NK-92 (cell line): Measurements from ENCODE around the gene ZNF444.
"Not testable (repeated sequence)": the region's sequence is repeated elsewhere in the genome, so short reads cannot be mapped to it uniquely, and the experiment has no call there.

Source experiments
- DNase-seq: peaks from one replicate; lab custom pipeline; 2025; ENCODE audit not compliant: unreplicated experiment; lab: John Stamatoyannopoulos, UW

ZNF444 gene

DNA sequence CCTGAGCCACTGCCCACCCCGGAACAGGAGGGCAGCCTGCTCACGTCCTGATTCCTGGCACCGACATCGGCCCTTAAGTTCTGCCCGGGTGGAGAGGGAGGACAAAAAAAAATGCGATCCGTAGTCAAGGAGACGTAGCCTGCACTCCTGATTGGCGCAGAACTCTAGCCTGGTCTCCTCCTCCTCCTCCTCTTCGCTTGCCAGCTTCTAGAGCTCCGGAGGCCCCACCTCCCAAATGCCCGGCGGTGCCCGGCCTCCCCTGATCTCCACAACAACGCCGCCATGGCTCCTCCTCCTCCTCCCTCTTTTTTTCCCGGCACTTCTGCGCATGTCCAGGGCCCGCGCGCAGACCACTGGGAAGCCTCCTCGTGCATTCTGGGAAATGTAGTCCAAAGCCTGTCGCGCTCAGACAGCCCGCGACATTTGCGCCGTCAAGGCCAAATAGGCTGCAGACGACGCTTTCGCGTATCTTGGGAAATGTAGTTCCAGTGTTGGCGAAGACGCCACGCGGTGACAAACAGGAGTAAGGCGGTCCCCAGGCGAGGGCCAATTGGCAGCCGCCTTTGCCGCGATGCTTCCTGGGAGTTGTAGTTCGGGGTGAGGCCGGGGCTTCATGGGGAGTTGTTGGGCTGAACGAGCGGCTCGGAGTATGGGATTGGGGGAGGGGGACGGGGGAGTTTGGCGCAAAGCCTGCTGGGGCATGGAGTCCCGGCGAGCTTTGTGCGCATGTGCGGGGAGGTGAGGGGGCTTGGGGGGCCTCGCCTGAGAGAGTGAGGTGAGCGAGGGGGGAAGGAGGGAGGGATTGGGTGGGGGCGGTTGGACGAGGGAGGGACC is at the start of gene ZNF444:
ZNF444 (plus strand) TSS at position 705 of the 834 bp plus-strand sequence. CDS start 5,625 bp downstream, outside the sequence.
- DNase-seq, result peak; percentile 98

DNA sequence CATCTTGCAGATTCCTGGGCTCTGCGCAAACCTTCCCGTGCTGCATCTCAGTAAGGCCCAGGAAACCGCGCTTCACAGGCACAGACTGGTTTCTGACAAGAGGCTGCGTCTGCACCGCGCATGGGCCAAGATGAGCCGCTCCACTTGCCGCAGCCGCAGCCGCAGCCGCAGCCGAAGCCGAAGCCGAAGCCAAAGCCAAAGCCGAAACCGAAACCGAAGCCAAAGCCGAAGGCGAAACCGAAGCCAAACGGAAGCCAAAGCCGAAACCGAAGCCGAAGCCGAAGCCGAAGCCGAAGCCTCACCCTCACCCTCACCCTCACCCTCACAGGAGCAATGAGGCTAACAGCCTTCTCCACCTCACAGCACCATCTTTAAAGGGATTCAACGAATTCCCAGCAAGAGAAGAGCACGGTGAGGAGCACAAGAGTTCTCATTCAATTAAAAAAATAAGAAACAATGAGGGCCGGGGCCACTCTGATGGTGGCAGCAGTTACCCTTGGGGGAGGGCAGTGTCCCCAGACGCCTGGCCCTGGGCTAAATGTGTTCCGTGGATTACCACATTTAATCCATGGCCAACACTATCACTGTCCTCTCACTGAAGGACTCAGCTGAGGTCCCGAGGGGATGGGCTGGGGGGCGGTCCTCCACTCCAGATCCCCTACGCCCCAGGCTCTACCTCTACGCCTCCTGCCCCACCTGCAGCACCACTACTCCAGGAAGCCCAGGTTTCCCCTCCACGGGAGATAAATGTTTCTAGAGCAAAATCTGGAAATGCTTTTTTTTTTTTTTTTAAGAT is 49.1 kb upstream of the ZNF444 start:
- DNase-seq, result no peak

DNA sequence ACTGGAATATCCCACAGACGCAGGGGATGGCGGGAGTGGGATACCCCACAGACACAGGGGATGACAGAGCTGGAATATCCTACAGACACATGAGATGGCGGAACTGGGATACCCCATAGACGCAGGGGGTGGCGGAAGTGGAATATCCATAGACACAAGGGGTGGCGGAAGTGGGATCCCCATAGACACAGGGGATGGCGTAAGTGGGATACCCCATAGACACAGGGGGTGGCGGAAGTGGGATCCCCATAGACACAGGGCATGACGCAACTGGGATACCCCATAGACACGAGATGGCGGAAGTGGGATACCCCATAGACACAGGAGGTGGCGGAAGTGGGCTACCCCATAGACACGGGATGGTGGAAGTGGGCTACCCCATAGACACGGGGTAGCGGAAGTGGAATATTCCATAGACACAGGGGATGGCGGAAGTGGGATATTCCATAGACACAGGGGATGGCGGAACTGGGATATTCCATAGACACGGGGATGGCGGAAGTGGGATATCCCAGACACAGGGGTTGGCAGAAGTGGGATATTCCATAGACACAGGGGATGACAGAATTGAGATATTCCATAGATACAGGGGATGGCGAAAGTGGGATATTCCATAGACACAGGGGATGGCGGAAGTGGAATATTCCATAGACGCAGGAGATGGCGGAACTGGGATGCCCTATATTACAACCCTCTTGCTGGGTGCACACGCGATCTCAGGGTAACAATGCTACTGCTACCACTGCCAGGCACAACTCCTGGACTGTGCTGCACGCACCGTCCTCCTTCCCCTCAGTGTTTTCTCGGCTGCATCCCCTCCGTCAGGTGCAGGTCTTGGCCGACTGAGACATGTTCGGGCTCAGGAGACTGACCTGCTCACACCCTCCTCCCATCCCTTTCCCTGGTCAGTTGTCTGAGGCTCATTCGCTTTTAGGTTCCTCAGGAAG is 48.1 kb upstream of the ZNF444 start:
- DNase-seq, result no peak

DNA sequence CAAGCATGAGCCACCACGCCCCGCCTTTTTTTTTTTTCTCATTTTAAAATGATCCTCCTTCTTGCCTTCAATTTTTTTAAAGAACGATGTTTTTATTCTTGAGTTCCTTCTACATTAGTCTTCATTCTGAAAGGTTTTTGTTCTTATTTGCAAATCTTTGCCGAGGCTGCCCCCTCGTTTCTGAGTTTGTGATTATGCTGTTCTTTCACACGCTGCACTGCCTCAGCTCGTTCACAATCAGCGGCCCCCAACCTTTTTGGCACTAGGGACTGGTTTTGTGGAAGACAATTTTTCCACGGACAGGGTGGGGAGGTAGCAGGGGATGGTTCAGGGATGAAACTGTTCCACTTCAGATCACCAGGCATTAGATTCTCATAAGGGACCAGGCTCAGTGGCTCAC is 46.6 kb upstream of the ZNF444 start:
- DNase-seq, result no peak

DNA sequence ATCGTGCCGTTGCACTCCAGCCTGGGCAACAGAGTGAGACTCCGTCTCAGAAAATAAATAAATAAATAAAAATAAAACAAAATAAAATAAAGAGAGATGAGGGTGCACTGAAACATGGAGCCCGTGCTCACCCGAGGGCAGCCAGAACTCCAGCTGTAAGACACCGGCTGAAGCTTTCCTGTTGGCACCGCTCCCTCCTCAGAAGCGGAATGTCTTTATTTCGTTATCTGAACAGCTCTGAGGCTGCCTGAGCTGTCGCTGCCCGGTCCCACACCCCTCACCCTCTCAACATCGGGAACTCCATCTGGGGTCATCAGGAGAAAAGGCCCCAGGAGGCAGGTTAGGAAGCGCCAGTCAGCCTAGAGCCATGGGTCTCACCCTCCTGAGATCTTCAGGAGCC is 44.4 kb upstream of the ZNF444 start:
- DNase-seq, result no peak

DNA sequence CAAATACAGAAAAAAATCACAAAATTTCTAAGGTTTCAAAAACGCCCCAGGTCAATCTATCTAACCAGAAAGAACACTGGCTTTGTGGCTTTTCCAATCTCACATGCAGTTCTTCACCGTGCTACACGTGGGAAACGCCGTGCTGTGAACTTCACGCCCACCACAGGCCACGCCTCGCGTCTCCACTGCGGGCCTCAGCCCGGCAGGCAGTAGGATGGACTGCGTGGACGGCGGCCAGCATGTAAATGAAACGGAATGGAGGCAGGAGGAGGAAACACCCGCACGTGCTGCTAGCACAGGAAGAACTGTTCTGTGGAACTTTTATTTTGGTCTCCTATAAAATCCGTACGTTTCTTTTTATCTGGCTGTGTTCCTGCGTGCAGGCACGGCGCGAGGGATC is 43.8 kb upstream of the ZNF444 start:
- DNase-seq, result no peak

DNA sequence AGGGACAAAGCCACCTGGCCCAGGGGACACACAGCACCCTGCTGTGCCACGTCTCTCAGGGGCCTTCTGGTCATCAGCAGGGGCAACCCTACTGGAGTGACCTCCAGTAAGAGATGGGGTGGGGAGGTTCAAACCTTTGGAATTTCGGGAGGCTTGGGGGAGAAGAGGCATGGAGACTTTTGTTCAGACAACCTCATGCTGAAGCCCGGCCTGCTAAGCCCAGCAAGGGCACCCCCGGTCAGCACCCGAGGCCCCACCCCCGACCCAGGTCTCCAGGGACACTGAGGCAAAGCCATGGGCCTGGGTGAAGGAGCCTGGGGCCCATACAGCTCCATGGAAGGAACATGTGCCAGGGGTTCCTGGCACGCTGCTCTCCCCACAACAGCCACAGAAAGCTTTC is 43.3 kb upstream of the ZNF444 start:
- no peak for DNase-seq

DNA sequence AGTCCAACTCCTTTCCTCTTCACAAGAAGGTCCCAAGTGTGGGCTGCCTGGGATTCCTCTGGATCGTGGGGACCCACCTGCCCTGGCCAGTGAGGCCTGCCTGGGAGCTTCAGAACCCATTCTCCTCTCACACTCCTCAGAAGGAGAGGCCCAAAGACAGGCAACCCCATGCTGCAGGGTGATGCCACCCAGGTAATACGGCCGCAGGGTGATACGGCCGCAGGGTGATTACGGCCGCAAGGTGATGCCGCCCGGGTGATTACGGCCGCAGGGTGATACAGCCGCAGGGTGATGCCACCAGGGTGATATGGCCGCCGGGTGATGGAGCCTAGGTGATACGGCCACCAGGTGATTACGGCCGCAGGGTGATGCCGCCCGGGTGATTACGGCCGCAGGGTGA is 42.9 kb upstream of the ZNF444 start:
- not testable (repeated sequence) for DNase-seq

DNA sequence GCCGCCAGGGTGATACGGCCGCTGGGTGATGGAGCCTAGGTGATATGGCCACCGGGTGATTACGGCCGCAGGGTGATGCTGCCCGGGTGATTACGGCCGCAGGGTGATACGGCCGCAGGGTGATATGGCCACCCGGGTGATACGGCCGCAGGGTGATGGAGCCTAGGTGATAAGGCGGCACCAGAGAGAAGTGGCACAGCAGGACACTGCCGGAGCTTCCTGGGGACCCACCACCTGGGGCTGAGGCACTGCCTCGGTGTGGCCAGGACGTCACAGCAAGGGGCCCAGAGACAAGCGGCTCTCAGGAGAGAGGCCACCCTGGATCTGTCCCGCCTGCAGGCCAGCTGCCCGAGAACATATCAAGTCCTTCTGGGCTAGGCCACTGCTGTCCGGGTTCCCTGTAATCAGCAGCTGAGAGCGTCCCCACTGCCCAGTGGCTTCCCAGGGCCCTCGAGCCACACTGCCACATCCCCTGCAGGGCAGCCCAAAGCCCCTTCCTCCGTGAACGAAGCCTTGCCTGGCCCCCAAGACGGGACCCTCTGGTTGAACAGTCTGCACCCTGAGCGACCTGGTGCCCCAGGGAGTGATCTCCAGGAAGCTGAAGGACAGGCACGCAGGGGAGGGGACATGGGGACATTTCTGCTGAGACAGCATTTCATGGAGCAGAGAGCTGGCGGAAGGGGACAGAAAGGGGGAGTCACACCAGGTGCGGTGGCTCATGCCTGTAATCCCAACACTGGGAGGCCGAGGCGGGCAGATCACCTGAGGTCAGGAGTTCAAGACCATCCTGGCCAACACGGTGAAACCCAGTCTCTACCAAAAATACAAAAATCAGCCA is 42.1 kb upstream of the ZNF444 start:
- DNase-seq, result no peak

DNA sequence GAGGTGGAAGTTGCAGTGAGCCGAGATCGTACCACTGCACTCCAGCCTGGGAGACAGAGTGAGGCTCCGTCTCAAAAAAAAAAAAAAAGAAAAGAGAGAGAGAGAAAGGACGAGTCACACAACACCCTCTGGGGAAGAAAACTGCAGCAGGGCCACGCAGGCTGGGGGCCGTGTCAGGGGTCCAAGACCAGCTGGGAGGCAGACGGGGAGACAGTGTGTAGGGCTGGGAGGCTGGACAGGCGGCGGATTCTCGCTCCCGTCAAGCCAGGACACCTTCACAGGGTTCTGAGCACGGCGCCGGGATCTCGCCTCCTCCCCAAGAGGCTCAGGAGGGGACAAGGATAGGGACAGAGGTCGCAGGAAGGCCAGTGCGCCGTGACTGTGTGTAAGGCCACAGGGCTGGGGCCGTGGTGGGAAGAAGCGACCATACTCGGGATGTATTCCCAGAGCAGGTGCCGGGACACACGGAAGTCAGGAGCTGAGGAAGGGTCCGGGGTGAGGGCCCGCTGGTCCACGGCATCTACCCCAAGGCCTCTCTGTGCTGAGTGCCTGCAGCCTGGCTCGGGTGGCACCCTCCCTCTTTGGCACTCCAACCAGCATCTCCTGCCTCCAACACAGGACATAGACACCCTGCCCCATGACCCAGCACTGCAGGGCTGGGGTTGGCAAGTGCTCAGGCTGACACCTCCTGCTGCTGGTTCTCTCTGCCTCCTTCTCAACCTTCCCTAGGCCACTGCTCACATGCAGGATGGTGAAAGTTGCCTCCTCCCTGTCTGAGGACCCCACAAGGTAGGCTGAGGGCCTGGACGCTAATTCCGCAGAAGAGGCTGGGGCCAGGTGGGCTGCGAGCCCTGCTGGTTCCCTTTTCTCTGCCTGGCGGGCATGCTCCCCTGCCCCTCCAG is 41.2 kb upstream of the ZNF444 start:
- DNase-seq, result no peak

DNA sequence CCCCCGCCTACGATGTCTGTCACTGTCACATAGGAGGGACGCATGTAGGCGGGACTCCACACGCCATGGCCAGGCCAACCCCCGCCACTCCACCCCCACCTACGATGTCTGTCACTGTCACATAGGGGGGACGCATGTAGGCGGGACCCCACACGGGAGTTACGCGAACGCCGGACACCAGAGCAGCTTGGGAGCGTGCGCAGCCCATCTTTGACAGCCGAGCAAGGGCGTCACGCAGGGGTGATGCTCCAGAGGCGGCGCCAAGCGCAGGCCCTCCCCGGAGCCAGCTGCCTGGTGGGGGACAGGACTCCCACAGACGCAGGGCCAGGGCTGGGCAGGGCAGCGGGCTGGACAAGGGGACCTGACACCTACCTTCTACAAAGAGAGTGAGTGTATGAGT is 40.0 kb upstream of the ZNF444 start:
- DNase-seq, result no peak

DNA sequence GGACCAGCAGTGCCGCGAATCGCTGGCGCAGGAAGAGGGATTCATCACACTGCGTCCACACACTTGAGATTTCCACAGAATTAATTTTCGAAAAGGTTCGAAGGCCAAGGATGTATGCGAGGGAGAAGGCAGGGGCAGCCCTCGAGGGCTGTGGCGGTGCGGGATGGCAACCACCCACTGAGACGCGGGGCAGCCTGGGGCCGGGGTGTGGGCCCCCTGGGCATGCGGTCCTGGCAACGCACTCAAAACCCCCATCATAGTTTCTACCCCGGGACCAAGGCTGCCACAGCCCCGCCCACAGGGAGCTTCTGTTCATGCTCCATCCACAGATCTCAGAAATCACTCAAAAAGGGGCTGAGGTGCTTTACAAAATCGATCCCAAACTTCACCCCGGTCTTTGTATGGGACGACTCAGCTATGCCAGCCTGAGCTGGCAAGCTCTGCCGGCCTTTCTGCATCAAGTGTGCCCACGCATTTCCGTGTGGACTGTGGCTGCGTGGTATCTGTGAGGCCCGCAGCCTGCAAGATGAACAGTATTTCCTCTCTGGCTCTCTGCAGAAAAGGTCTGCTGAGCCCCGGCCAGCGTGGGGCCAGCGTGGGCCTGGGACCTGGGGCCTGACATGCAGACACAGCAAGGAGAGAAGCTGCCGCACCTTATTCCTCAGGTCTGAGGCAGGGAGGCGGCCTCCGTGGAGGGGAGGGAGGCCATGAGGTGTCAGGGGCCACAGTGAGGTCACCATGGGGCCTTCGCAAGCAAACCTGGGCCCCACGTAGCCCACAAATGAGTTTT is 39.1 kb upstream of the ZNF444 start:
- no peak for DNase-seq

DNA sequence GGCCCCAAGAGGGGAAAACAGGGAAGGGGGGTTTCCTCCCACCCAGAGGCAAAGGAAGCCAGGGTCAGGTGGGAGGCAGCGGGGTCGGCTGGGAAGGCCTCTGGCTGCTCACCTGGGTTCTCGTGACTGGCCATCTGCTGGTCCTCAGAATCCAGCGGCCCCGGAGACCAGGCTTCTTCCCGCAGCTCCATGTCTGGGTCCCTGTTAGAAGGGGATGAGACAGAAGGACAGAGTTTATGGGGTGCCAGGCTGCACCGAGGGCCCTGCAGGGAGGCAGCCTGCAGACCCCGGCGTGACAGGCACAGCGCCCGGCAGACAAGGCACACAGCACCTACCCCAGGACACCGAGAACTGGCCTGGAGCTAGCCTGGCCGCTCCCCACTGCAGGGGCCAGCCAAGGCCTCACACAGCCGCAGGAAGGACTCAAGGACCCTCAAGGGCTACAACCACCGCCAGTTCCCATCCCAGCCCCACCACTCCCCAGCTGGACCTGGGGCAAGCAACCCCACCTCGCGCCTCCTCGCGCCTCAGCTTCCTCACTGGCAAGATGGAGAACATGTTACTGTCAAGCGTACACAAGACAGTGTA is 38.0 kb upstream of the ZNF444 start:
- no peak for DNase-seq

DNA sequence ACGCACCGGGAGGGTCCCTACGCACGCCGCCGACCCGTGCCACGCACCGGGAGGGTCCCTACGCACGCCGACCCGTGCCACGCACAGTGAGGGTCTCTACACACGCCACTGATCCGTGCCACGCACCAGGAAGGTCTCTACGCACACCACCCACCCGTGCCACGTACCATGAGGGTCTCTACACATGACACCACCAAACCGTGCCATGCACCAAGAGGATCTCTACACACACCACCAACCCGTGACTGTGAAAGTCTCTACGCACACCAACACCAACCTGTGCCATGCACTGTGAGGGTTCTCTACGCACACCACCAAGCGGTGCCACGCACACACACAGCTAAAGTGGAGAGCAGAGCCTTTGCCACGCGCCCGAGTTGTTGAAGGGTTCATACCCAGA is 36.7 kb upstream of the ZNF444 start:
- no peak for DNase-seq

DNA sequence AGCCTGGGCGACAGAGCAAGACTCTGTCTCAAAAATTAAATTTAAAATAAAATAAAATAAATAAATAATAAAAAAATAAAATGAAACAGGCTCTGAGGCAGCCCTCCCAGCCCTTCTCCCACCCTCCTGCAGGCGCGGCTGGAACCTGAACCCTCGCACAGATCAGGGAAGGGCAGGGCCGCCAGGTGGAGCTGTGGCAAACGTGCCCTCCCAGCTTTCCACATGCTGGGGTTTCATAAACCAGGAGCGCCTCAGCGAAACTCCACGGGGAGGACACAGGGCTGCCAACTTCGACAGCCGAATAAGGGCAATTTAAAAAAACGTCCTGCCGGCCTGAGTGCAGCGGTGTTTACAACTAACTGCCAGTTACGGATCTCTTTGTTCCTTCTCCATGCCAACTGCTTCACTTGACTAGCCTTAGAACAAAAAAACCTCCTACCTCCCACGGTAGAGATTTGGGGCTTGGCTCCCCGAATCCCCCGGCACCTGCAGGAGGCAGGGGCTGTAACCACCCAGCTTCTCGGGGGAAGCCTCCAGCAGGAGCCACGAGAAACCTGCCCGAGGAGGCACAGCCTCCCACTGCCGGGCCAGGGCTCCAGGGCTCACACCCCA is 35.9 kb upstream of the ZNF444 start:
- no peak for DNase-seq

DNA sequence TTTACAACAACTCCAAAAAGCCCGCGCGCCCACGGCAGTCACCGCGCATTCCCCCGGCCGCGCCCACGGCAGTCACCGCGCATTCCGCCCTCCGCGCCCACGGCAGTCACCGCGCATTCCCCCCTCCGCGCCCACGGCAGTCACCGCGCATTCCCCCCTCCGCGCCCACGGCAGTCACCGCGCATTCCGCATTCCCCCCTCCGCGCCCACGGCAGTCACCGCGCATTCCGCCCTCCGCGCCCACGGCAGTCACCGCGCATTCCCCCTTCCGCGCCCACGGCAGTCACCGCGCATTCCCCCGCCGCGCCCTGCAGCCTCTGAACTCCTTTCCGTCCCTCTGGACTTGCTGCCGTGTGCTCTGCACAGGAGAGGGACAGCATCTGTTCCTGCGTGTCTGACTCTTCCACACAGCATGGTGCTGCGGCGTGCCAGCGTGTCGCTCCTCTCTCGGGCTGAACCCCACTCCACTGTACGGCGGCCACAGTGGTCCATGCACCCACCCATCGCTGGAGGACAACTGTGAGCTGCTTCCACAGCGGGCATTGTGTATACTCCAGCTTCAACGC is 35.2 kb upstream of the ZNF444 start:
- not testable (repeated sequence) for DNase-seq

DNA sequence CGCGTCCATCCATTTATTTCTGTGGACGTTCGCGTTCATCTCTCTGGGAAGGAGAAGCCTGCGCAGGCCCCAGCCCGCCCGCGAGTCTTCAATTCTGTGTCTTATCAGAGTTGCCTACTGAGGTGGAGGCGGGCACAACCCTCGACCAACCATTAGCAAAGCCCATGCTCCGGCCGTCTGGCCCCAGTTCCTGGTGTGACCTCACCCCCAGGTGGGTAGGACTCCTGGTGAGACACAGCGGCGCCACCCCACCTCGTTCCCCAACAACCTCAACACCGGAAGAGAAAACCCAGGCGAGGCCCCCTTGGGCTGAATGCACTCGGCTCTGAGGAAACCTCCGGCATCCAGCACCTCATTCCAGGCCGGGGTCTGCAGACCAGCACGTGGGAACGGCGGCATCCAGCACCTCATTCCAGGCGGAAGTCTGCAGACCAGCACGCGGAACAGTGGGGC is 34.7 kb upstream of the ZNF444 start:
- DNase-seq, result no peak
